IPS DF 6.9 (cell line): ENCODE data around the gene RAB5B.
"Not testable (repeated sequence)": the region's sequence is repeated elsewhere in the genome, so short reads cannot be mapped to it uniquely, and the experiment has no call there.

Experiments
- DNase-seq: peaks from one replicate; pipeline ENCODE4 v3.0.0-alpha.2; 2013; ENCODE audit warnings: low read depth, low spot score
- H3K27ac ChIP-seq: one replicate; pipeline ENCODE4 v1.5.1; 2013; ENCODE audit warnings: low read length, control low read depth
- H3K27me3 ChIP-seq: 2 replicates; pipeline ENCODE4 v1.6.1; 2013; ENCODE audit warnings: mild to moderate bottlenecking, low read length; ENCODE audit not compliant: control insufficient read depth, insufficient read depth
- H3K36me3 ChIP-seq: 2 replicates; pipeline ENCODE4 v1.6.1; 2013; ENCODE audit warnings: low read length; ENCODE audit not compliant: control insufficient read depth, insufficient read depth
- H3K4me1 ChIP-seq: 2 replicates; pipeline ENCODE4 v1.6.1; 2013; ENCODE audit warnings: low read length; ENCODE audit not compliant: control insufficient read depth, insufficient read depth
- H3K4me3 ChIP-seq: 2 replicates; pipeline ENCODE4 v1.5.1; 2013; ENCODE audit warnings: mild to moderate bottlenecking, low read length
- H3K9me3 ChIP-seq: 2 replicates; pipeline ENCODE4 v1.6.1; 2013; ENCODE audit warnings: low read length, inconsistent platforms; ENCODE audit not compliant: control insufficient read depth, insufficient read depth
- WGBS: extraction: QIAGEN DNeasy Blood & Tissue Kit; methylation state at CpG from one replicate; pipeline ENCODE4 v1.1.7; 2013; ENCODE audit warnings: mixed read lengths, missing lambda C conversion rate; ENCODE audit not compliant: insufficient read length, insufficient coverage; 5-methylcytosine and 5-hydroxymethylcytosine counted together

The RAB5B gene

GRCh38 chr12:55966408-55967281 is 7.2 kb upstream of the RAB5B start, which contains the start of gene CDK2:
Gene CDK2 (plus strand): TSS chr12:55966830. CDS start chr12:55967009, 179 bp downstream.
- Histone ChIP-seq H3K4me3 (peak within 1 kb of the TSS; percentile 84), H3K27ac (no peak within 1 kb of the TSS), H3K27me3 (no peaks in the 10 kb centered on the region), H3K9me3 (no peaks in the 10 kb centered on the region), H3K36me3 (peaks cover 8% of the 10 kb centered on the region; the same call in 1 of the 2 replicates), H3K4me1 (peaks cover 8% of the 10 kb centered on the region)
- DNase-seq: no peak
- no CpG with 5 or more reads among the region's 45 CpGs for WGBS

GRCh38 chr12:55969356-55969755 is 4.5 kb upstream of the RAB5B start:
- peaks cover 8% of the 10 kb centered on the region; the same call in 1 of the 2 replicates for H3K36me3 ChIP-seq
- H3K4me1 ChIP-seq: peaks cover 10% of the 10 kb centered on the region
- H3K9me3 ChIP-seq: no peaks in the 10 kb centered on the region
- no peak overlapping the region for H3K4me3 ChIP-seq
- no peak for DNase-seq
- no peak overlapping the region for H3K27ac ChIP-seq
- no peaks in the 10 kb centered on the region for H3K27me3 ChIP-seq
- no CpG with 5 or more reads among the region's 4 CpGs for WGBS

- H3K4me3 ChIP-seq: no peak overlapping the region
- H3K27ac ChIP-seq: no peak overlapping the region
- no peaks in the 10 kb centered on the region for H3K9me3 ChIP-seq
- no CpG with 5 or more reads among the region's 7 CpGs for WGBS
- DNase-seq: no peak
- H3K36me3 ChIP-seq: peaks cover 8% of the 10 kb centered on the region; the same call in 1 of the 2 replicates
- no peaks in the 10 kb centered on the region for H3K27me3 ChIP-seq
- peaks cover 7% of the 10 kb centered on the region for H3K4me1 ChIP-seq
Measured at GRCh38 chr12:55970775-55971174, 3.1 kb upstream of the RAB5B start.

- no CpG with 5 or more reads among the region's 3 CpGs for WGBS
- peaks cover 5% of the 10 kb centered on the region for H3K4me1 ChIP-seq
- peaks cover 8% of the 10 kb centered on the region; the same call in 1 of the 2 replicates for H3K36me3 ChIP-seq
- H3K4me3 ChIP-seq: no peak overlapping the region
- no peak overlapping the region for H3K27ac ChIP-seq
- H3K27me3 ChIP-seq: no peaks in the 10 kb centered on the region
- H3K9me3 ChIP-seq: no peaks in the 10 kb centered on the region
- DNase-seq: no peak
Measured at GRCh38 chr12:55972042-55972441, 1.8 kb upstream of the RAB5B start.

GRCh38 chr12:55972456-55972855 is 1.4 kb upstream of the RAB5B start:
- Histone ChIP-seq H3K4me1 (peaks cover 5% of the 10 kb centered on the region), H3K9me3 (no peaks in the 10 kb centered on the region), H3K4me3 (no peak overlapping the region), H3K36me3 (peaks cover 8% of the 10 kb centered on the region; the same call in 1 of the 2 replicates), H3K27ac (no peak overlapping the region), H3K27me3 (no peaks in the 10 kb centered on the region)
- WGBS: no CpG with 5 or more reads among the region's 1 CpG
- no peak for DNase-seq

- Histone ChIP-seq H3K9me3 (no peaks in the 10 kb centered on the region), H3K36me3 (peaks cover 8% of the 10 kb centered on the region; the same call in 1 of the 2 replicates), H3K4me1 (peaks cover 2% of the 10 kb centered on the region; the same call in 1 of the 2 replicates), H3K27me3 (no peaks in the 10 kb centered on the region), H3K4me3 (peak overlapping the region; percentile 29; the same call in 1 of the 2 replicates), H3K27ac (no peak overlapping the region)
- DNase-seq: no peak
- 100% methylated on average over 1 of the region's 18 CpGs for WGBS
Measured at GRCh38 chr12:55972911-55973598, 823 bp upstream of the RAB5B start.

- DNase-seq: no peak
- Histone ChIP-seq H3K4me3 (peak overlapping the region; percentile 76), H3K4me1 (peaks cover 2% of the 10 kb centered on the region; the same call in 1 of the 2 replicates), H3K9me3 (no peaks in the 10 kb centered on the region), H3K27me3 (no peaks in the 10 kb centered on the region), H3K36me3 (peaks cover 8% of the 10 kb centered on the region; the same call in 1 of the 2 replicates), H3K27ac (no peak overlapping the region)
- no CpG with 5 or more reads among the region's 15 CpGs for WGBS
Measured at GRCh38 chr12:55974308-55974730, 441 bp downstream of the RAB5B start.

GRCh38 chr12:55978393-55978792 is 4.5 kb downstream of the RAB5B start:
- WGBS: no CpG with 5 or more reads among the region's 7 CpGs
- Histone ChIP-seq H3K36me3 (no peaks in the 10 kb centered on the region; the same call in 1 of the 2 replicates), H3K27me3 (no peaks in the 10 kb centered on the region), H3K27ac (no peak overlapping the region), H3K4me3 (no peak overlapping the region), H3K4me1 (no peaks in the 10 kb centered on the region), H3K9me3 (no peaks in the 10 kb centered on the region)
- no peak for DNase-seq

GRCh38 chr12:55979069-55979468 is 5.2 kb downstream of the RAB5B start:
- Histone ChIP-seq H3K4me3 (no peak overlapping the region), H3K27ac (no peak overlapping the region), H3K27me3 (no peaks in the 10 kb centered on the region), H3K4me1 (no peaks in the 10 kb centered on the region), H3K9me3 (no peaks in the 10 kb centered on the region), H3K36me3 (no peaks in the 10 kb centered on the region; the same call in 1 of the 2 replicates)
- WGBS: no CpG with 5 or more reads among the region's 3 CpGs
- DNase-seq: no peak

- not testable (repeated sequence) for DNase-seq, H3K27ac ChIP-seq, H3K27me3 ChIP-seq, H3K9me3 ChIP-seq, H3K4me3 ChIP-seq, H3K36me3 ChIP-seq, H3K4me1 ChIP-seq
- WGBS: no CpG with 5 or more reads among the region's 5 CpGs
Measured at GRCh38 chr12:55981882-55982281, 8.0 kb downstream of the RAB5B start.
